SK-N-MC (cell line): ENCODE data around the gene FKBP10.

Experiments
- EZH2 ChIP-seq: fragments of 200-600 bp; sonication (generic); IDR thresholded peaks from one replicate; pipeline ENCODE4 v1.6.1; 2017; ENCODE audit warnings: antibody characterized with exemption
- FOXP2 ChIP-seq: optimal IDR thresholded peaks from 2 replicates; pipeline ENCODE3; 2011; ENCODE audit warnings: mild to moderate bottlenecking, moderate library complexity; ENCODE audit not compliant: insufficient read depth; ENCODE audit errors: extremely low read length, control extremely low read depth
- POLR2AphosphoS5 ChIP-seq: IDR thresholded peaks from 2 replicates; pipeline ENCODE4 v1.6.1; 2012; ENCODE audit warnings: mild to moderate bottlenecking, low read depth, low read length, borderline replicate concordance

- TF ChIP-seq EZH2 (no peak), POLR2AphosphoS5 (no peak), FOXP2 (no peak)
These were observed 57.3 kb downstream of the FKBP10 start for GRCh38 chr17:41870097-41870496.
